HG02571 (cell line): ENCODE results near the gene SNRK.

Experiments
- ATAC-seq: cut with Tn5 transposase; IDR thresholded peaks from one replicate; pipeline ENCODE4 v1.9.1; 2021; ENCODE audit warnings: mild to moderate bottlenecking, moderate library complexity; ENCODE audit not compliant: unreplicated experiment

The SNRK gene

DNA sequence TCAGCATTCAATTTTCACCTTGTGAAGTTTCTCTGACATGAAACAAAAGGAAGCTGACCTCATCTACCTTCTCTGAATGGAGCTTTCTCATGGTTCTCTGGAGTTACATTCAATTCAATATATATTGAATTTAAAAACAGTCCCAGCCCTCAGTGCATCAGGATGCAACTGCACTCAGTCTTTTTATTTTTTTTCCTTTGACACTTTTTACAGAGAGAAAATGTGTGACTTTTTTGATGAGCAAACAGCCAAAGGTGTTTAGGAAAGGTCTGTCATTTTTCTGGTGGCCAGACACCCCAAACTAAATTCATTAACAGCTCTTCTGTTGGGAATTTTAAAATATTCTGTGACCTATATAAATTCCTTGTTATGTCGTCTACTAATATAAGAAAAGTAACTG, 19.3 kb upstream of the SNRK start:
- ATAC-seq: no peak

- no peak for ATAC-seq
Observed at GRCh38 chr3:43268636-43269035, 17.7 kb upstream of the SNRK start.

DNA sequence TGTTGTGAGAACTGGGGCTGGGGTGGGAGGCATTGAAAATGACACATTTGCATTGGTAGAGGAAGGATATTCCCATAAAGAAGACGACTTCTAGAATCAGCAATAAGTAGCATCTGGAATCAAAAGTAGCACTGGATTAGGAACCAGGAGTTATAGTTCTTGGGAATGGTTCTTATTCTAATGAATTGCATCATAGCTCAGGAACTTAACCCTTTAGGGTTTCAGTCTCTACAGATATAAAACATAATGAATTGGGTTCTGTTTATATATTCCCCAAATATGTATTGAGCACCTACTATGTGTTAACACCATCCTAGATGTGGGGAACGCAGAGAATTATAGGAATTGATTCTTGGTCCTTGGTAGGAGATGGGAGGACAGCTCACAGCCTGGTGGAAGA, 16.3 kb upstream of the SNRK start:
- no peak for ATAC-seq

DNA sequence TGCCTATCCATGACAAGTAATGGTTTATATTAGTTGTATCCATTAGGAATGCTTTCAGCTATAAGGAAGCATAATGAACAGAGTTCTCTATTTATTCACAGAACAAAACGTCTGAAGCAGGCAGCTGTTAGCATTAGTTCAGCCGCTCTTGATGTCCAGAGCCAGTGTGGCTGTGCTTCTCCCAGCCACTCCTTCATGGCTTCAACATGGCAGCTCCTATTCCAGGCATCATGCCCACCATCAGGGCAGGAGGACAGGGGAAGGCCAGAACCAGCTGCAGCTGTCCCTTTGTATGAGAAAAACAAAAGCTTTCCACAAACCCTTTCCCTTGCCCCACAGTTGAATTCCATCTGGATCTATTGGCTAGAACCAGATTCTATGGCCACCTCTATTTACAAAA, 12.9 kb upstream of the SNRK start:
- ATAC-seq: no peak

GRCh38 chr3:43279082-43279481, 7.3 kb upstream of the SNRK start:
- ATAC-seq: no peak

- ATAC-seq: no peak
Observed at GRCh38 chr3:43279532-43279931, 6.8 kb upstream of the SNRK start.

GRCh38 chr3:43281020-43281419, 5.3 kb upstream of the SNRK start:
- no peak for ATAC-seq

DNA sequence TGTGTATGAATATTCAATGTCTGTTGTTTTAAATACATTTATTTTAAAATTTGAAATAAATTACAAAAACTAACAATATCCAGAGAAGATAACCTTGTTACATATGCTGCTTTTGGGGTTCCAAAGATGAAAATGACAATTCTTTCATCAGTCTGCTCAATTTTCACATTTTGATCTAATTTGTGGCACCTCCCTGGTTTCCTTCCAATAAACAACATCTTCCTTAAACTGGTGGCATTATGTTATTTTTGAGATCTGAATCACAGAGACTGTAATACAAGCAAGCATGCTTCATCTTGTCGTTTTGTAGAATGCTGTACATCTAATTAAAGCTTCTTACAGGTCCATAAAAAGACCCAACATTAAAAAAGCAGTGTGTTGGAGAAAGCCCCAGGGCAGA, 2.2 kb upstream of the SNRK start:
- ATAC-seq: no peak

DNA sequence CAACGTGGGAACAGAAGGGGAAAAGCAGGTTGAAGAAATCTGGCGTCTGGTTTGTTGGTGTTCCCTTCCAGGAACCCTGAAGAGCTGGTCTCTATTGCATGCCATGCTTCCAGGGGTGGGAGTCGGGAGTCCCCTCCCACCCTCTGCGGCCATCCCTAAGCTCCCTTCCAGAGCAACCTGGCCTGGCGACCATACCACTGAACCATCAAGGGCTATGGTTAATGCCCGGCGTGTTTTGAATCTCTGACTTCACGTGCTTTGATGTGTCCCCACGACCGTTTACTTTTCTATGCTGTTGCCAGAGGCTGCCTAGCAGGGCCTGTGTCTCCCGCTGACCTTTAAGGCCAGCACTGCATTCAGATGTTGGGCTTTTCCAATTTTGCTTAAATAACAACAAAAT, 696 bp upstream of the SNRK start:
- no peak for ATAC-seq

DNA sequence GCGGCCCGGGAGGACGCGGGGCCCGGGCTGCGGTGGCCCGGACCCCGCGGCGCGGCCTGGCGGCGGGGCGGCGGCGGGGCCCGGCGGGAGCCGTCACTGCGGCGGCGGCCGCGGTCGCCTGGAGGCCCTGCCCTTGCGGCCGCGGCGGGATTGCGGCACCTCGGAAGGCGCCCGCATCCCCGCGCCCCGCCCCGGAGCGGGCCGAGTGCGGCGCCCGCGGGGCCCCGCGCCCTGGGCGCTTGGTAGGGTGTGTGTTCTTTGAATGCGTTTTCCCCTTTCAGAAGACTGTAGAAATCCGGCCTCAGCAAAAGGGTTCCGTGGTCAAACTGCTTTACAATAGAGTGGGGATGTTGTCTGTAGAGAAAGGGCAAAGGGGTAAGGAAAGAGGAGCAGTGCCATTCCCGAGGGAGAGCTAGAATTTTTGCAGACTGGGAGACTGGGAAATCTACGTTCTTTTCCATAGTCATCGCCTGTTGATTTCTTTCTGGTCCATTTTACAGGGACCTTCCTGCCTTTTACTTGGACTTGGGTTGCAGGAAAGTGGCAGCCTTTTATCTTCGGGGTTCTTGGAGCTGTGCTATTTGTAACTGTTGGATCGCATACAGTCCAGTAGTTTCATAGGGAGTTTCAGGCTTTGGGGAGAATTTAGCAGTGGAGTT, 630 bp downstream of the SNRK start:
- ATAC-seq: peak; percentile 26

DNA sequence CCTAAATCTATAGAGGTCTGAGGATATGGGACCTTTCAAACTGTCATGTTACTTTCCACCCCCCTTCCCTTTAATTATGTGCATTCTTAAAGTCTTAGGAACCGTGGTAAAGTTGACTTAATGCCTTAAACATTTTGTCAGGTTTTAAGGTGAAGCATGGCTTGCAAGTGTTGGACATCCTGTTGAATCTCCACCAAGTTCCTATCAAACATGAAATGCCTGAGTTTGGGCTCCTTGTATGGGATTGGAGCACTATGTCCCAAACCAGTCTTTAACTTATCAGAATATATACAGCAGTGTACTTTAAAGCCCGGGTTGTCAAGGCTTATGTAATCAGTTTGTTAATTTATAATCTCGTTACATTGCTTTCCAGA, 1.1 kb downstream of the SNRK start:
- no peak for ATAC-seq

DNA sequence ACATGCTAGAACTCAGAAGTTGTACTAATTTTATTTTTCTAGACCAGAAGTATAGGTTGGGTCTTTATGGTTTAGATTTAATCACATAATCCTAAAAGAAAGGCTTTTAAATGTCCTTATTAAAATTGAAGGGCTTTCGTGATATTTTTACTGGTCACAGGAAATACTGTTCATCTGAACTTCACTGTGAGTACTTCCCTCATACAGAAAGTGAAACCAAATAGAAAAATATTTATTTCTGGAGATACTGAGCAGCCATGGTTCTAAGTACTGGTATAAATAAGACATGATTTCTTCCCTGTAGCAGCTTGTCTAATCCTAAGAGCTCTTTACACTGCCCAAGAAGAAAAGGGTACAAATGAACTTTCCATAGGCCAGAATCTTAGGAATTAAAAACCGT, 2.0 kb downstream of the SNRK start:
- no peak for ATAC-seq

DNA sequence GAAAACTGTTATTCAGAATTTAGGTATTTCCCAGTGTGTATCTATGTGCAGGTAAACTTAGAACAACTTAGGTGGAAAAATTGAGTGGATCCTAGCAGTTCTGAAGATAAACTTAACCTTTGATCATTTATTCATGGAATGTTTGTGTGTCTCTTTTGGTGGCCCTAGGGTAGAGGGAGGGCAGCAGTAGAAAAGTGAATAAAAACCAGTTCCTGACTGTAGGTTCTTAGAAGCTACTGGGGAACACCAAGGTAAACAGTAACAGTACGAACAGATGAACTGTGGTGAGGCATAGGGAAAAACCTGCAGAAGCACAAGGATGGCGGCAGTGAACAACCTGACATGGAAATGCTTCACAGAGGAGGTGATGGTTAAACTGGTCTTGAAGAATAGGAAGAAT, 2.5 kb downstream of the SNRK start:
- no peak for ATAC-seq

GRCh38 chr3:43289401-43289800, 3.1 kb downstream of the SNRK start:
- ATAC-seq: no peak

DNA sequence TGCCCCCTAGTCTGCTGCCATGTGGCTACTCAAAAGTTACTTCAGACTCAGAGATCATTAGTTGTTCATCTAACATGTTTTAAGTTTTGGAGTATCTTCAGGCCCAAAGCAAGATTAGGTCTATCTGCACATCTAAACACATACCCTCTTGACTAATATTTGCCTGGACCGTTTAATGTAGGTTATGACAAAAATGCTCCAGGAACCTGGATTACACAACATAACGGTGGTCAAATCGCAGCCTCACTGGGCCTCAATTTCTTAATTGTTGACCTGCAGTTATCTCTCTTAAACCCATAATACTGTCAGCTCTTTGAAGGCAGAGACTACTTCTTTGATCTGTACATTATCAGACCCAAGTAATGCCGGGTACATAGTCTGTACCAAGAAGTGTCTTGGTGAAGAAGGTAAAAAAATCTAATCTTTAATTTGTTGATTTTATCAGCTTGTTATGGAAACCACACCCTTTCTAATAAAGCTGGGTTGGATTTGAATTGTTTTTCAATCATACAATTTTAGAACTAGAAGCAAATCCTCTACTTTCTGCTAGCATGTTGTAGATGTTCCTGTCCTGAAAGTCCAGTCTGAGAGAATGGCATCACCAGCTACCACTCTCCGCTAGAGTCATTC, 3.6 kb downstream of the SNRK start:
- no peak for ATAC-seq

GRCh38 chr3:43290956-43291355, 4.6 kb downstream of the SNRK start:
- no peak for ATAC-seq

GRCh38 chr3:43291546-43291945, 5.2 kb downstream of the SNRK start:
- no peak for ATAC-seq

DNA sequence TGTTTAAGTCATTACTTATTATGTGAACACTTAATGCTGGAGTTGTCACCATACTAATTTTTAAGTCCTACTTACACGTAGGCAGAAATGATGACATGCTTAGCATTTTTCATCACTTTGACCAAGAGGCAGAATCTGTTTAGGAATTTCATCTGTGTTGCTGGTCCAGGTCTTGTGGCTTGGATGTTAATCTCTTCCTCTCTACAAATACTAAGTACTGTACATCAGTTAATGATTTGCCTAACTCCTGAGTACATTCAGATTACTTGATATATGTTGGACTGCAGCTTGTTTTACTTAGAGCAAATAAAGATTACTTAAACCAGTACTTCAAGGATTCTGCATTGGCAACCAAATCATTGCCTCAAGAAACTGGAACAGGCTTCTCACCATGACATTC, 8.6 kb downstream of the SNRK start:
- ATAC-seq: no peak

- ATAC-seq: peak; percentile 72
Observed at GRCh38 chr3:43296565-43296964, 10.2 kb downstream of the SNRK start.

DNA sequence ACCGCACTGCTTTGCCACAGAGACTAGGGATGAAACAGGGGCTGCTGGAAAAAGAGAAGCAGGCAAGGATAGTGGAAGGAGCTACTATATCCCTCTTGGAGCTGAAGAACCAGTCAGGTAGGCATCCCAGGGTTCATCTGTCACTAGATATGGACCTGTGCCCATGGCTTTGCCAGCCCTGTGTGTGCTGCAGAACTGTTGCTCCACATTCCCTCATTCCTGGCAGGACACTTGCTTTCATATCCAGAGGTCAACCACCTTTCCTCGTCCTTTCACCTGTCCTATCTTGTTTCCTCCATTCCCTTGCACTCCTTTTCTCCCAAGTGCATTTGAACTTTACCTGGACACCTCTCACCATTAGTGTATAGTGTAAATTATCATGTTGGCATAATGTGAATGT, 12.0 kb downstream of the SNRK start:
- ATAC-seq: no peak

GRCh38 chr3:43298761-43299160, 12.4 kb downstream of the SNRK start:
- no peak for ATAC-seq

GRCh38 chr3:43302116-43302880, 16.0 kb downstream of the SNRK start:
- ATAC-seq: no peak
